Measurements from ENCODE around the gene MRPS34.

MRPS34 gene

GRCh38 chr16:1790611-1791255 lies 17.8 kb upstream of the MRPS34 start:
- H3K27ac ChIP-seq (ENCODE audit: low read length), result no peak overlapping the region
- no peak for ATAC-seq (ENCODE audit: insufficient read depth, low read depth)
- no peak overlapping the region for H2AFZ ChIP-seq (ENCODE audit: low read depth, low read length)
- H3K9ac ChIP-seq (ENCODE audit: low read depth, low read length), result no peak overlapping the region
- no peaks in the 10 kb centered on the region for H3K27me3 ChIP-seq (ENCODE audit: insufficient read depth, low read length, poor library complexity)
- H3K9me3 ChIP-seq (ENCODE audit: insufficient read depth, low read length, severe bottlenecking), result no peaks in the 10 kb centered on the region
- no peak for TF ChIP-seq CTCF (IDR thresholded peaks at IDR 0.05; ENCODE audit: borderline replicate concordance, extremely low read depth, low read length, poor library complexity, severe bottlenecking)
- TF ChIP-seq EZH2 (IDR thresholded peaks at IDR 0.05; ENCODE audit: borderline replicate concordance, low read depth, low read length, severe bottlenecking), result no peak
- H3K36me3 ChIP-seq (ENCODE audit: insufficient read depth, low read length), result peaks cover 55% of the 10 kb centered on the region
- no peak overlapping the region for H3K4me2 ChIP-seq (ENCODE audit: insufficient read depth, low read length)
- peaks cover 4% of the 10 kb centered on the region for H3K4me1 ChIP-seq (ENCODE audit: insufficient read depth, low read length)
- peaks cover 57% of the 10 kb centered on the region for H4K20me1 ChIP-seq (ENCODE audit: insufficient read depth, low read length)
- H3K4me3 ChIP-seq (ENCODE audit: low read depth in 1 of 2, low read length in 2 of 2), result no peak overlapping the region
- peaks cover 25% of the 10 kb centered on the region for H3K79me2 ChIP-seq (ENCODE audit: insufficient read depth, low read length)
- no peak for DNase-seq

GRCh38 chr16:1790261-1790610 lies 17.3 kb upstream of the MRPS34 start:
- no peak overlapping the region for H3K9ac ChIP-seq (ENCODE audit: low read depth, low read length)
- peaks cover 30% of the 10 kb centered on the region for H3K79me2 ChIP-seq (ENCODE audit: insufficient read depth, low read length)
- H3K9me3 ChIP-seq (ENCODE audit: insufficient read depth, low read length, severe bottlenecking), result no peaks in the 10 kb centered on the region
- H2AFZ ChIP-seq (ENCODE audit: low read depth, low read length), result no peak overlapping the region
- no peak overlapping the region for H3K4me3 ChIP-seq (ENCODE audit: low read depth in 1 of 2, low read length in 2 of 2)
- H3K4me2 ChIP-seq (ENCODE audit: insufficient read depth, low read length), result no peak overlapping the region
- H3K4me1 ChIP-seq (ENCODE audit: insufficient read depth, low read length), result peaks cover 9% of the 10 kb centered on the region
- H3K27me3 ChIP-seq (ENCODE audit: insufficient read depth, low read length, poor library complexity), result no peaks in the 10 kb centered on the region
- no peak for ATAC-seq (ENCODE audit: insufficient read depth, low read depth)
- peaks cover 60% of the 10 kb centered on the region for H3K36me3 ChIP-seq (ENCODE audit: insufficient read depth, low read length)
- no peak overlapping the region for H3K27ac ChIP-seq (ENCODE audit: low read length)
- no peak for DNase-seq
- peaks cover 62% of the 10 kb centered on the region for H4K20me1 ChIP-seq (ENCODE audit: insufficient read depth, low read length)
- TF ChIP-seq EZH2 (IDR thresholded peaks at IDR 0.05; ENCODE audit: borderline replicate concordance, low read depth, low read length, severe bottlenecking) (no peak), CTCF (IDR thresholded peaks at IDR 0.05; ENCODE audit: borderline replicate concordance, extremely low read depth, low read length, poor library complexity, severe bottlenecking) (no peak)

GRCh38 chr16:1789643-1790045 lies 16.7 kb upstream of the MRPS34 start:
- H3K9me3 ChIP-seq (ENCODE audit: insufficient read depth, low read length, severe bottlenecking), result no peaks in the 10 kb centered on the region

More at GRCh38 chr16:1789643-1790045, 16.7 kb upstream of the MRPS34 start:
- Histone ChIP-seq H3K27me3 (ENCODE audit: insufficient read depth, low read length, poor library complexity) (no peaks in the 10 kb centered on the region), H3K9ac (ENCODE audit: low read depth, low read length) (no peak overlapping the region), H3K27ac (ENCODE audit: low read length) (no peak overlapping the region), H2AFZ (ENCODE audit: low read depth, low read length) (no peak overlapping the region), H3K4me3 (ENCODE audit: low read depth in 1 of 2, low read length in 2 of 2) (no peak overlapping the region), H4K20me1 (ENCODE audit: insufficient read depth, low read length) (peaks cover 67% of the 10 kb centered on the region), H3K4me1 (ENCODE audit: insufficient read depth, low read length) (peaks cover 15% of the 10 kb centered on the region), H3K36me3 (ENCODE audit: insufficient read depth, low read length) (peaks cover 63% of the 10 kb centered on the region), H3K79me2 (ENCODE audit: insufficient read depth, low read length) (peaks cover 36% of the 10 kb centered on the region), H3K4me2 (ENCODE audit: insufficient read depth, low read length) (no peak overlapping the region)
- DNase-seq, result peak; percentile 5
- TF ChIP-seq CTCF (IDR thresholded peaks at IDR 0.05; ENCODE audit: borderline replicate concordance, extremely low read depth, low read length, poor library complexity, severe bottlenecking) (no peak), EZH2 (IDR thresholded peaks at IDR 0.05; ENCODE audit: borderline replicate concordance, low read depth, low read length, severe bottlenecking) (no peak)
- ATAC-seq (ENCODE audit: insufficient read depth, low read depth), result no peak
